ENCODE measurements around the gene ESRRA. TPM values are rescaled to one million over a fixed set of nuclear protein-coding genes. Genes with fewer than 3 reads are reported as not detected.

Gene ESRRA
- total RNA-seq, 6 donors from 2014 or later: 42.7 to 109 (median 80.6) TPM

- Histone ChIP-seq H3K27ac (no peak overlapping the region), H3K4me1 (no peaks in the 10 kb centered on the region), H3K9me3 (no peaks in the 10 kb centered on the region), H3K36me3 (peaks cover 19 to 96% (median 85%) of the 10 kb centered on the region in 4 donors), H3K4me3 (no peak overlapping the region), H3K27me3 (no peaks in the 10 kb centered on the region)
- 88 to 91% methylated on average over 4 of the region's 4 CpGs for WGBS, 2 donors
- ATAC-seq (ENCODE audit: low FRiP score in 2 of 2): no peak
- DNase-seq: no peak
- TF ChIP-seq EP300 (IDR thresholded peaks at IDR 0.05): no peak
- TF ChIP-seq POLR2AphosphoS5 (IDR thresholded peaks at IDR 0.05): no peak
- no peak for TF ChIP-seq POLR2A (IDR thresholded peaks at IDR 0.05)
- no peak for TF ChIP-seq CTCF (IDR thresholded peaks at IDR 0.05)
Observed at GRCh38 chr11:64259533-64260067, 45.7 kb upstream of the ESRRA start.

DNA sequence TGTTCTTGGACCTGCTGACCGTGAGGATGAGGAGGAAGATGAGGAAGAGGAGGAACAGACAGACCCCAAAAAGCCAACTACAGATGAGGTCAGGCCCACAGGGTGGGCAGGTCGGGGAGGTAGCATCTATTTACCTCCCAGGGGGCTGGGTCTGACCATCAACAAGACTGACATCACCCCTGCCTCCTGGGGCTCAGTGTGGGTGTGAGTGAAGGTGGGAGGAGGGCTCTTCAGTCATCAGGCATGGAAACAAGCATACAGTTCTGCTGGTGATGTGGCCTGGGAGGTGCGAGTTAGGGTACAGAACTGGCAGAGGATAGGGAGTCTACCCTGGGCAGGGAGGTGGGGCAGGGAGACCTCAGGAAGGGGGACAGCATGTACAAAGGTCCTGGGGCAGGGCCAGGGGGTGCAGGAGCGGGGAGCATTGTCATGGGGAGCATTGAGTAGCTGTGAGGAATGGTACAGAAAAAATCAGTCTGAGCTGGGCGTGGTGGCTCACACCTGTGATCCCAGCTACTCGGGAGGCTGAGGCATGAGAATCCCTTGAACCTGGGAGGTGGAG, 45.1 kb upstream of the ESRRA start:
- no peaks in the 10 kb centered on the region for H3K27me3 ChIP-seq
- ATAC-seq (ENCODE audit: low FRiP score in 2 of 2) (no peak), DNase-seq (no peak)
- H3K4me1 ChIP-seq: no peaks in the 10 kb centered on the region
- H3K36me3 ChIP-seq: peaks cover 19 to 96% (median 83%) of the 10 kb centered on the region in 4 donors
- H3K27ac ChIP-seq: no peak overlapping the region
- 88 to 95% methylated on average over 6 of the region's 6 CpGs for WGBS, 2 donors
- TF ChIP-seq EP300 (IDR thresholded peaks at IDR 0.05) (no peak), POLR2AphosphoS5 (IDR thresholded peaks at IDR 0.05) (no peak), POLR2A (IDR thresholded peaks at IDR 0.05) (no peak), CTCF (IDR thresholded peaks at IDR 0.05) (no peak)
- no peaks in the 10 kb centered on the region for H3K9me3 ChIP-seq
- no peak overlapping the region for H3K4me3 ChIP-seq

- no peak for ATAC-seq (ENCODE audit: low FRiP score in 2 of 2)
- Histone ChIP-seq H3K36me3 (peaks cover 15 to 97% (median 84%) of the 10 kb centered on the region in 4 donors), H3K4me3 (no peak overlapping the region), H3K4me1 (no peaks in the 10 kb centered on the region), H3K27ac (no peak overlapping the region), H3K9me3 (no peaks in the 10 kb centered on the region), H3K27me3 (no peaks in the 10 kb centered on the region)
- TF ChIP-seq POLR2AphosphoS5 (IDR thresholded peaks at IDR 0.05) (no peak), CTCF (IDR thresholded peaks at IDR 0.05) (no peak), EP300 (IDR thresholded peaks at IDR 0.05) (no peak), POLR2A (IDR thresholded peaks at IDR 0.05) (no peak)
- DNase-seq: peak in 1 of 2 donors; percentile 79
- 95 to 96% methylated on average over 8 to 13 of the region's 18 CpGs for WGBS, 2 donors
Observed at GRCh38 chr11:64261556-64262080, 43.7 kb upstream of the ESRRA start.

- no peak overlapping the region for H3K27ac ChIP-seq
- H3K4me1 ChIP-seq: peaks cover 3 to 5% (median 5%) of the 10 kb centered on the region in 4 donors
- ATAC-seq (ENCODE audit: low FRiP score in 2 of 2) (no peak), DNase-seq (peak in 1 of 2 donors; percentile 78)
- H3K4me3 ChIP-seq: no peak overlapping the region
- TF ChIP-seq POLR2A (IDR thresholded peaks at IDR 0.05) (no peak), POLR2AphosphoS5 (IDR thresholded peaks at IDR 0.05) (no peak), CTCF (IDR thresholded peaks at IDR 0.05) (no peak), EP300 (IDR thresholded peaks at IDR 0.05) (no peak)
- no peaks in the 10 kb centered on the region for H3K9me3 ChIP-seq
- H3K36me3 ChIP-seq: peaks cover 14 to 94% (median 82%) of the 10 kb centered on the region in 4 donors
- H3K27me3 ChIP-seq: no peaks in the 10 kb centered on the region
- 92 to 94% methylated on average over 32 to 36 of the region's 42 CpGs for WGBS, 2 donors
Observed at GRCh38 chr11:64262271-64263002, 42.9 kb upstream of the ESRRA start.
